Raji (cell line): ENCODE data around the gene PLXDC2.

ENCODE experiments used
- POLR2A ChIP-seq: IDR thresholded peaks from 2 replicates; pipeline ENCODE4 v1.6.1; 2011; ENCODE audit warnings: low read depth, low read length, control low read depth; ENCODE audit not compliant: insufficient read depth

Gene PLXDC2

GRCh38 chr10:19911886-19912285 lies 95.7 kb downstream of the PLXDC2 start:
- no peak for TF ChIP-seq POLR2A

GRCh38 chr10:19913987-19914386 lies 97.8 kb downstream of the PLXDC2 start:
- TF ChIP-seq POLR2A: no peak

GRCh38 chr10:19915125-19915524 lies 98.9 kb downstream of the PLXDC2 start:
- TF ChIP-seq POLR2A: no peak

- TF ChIP-seq POLR2A: no peak
These were observed 99.6 kb downstream of the PLXDC2 start for GRCh38 chr10:19915816-19916215.

- TF ChIP-seq POLR2A: no peak
These were observed 101.7 kb downstream of the PLXDC2 start for GRCh38 chr10:19917751-19918478.

- no peak for TF ChIP-seq POLR2A
These were observed 102.6 kb downstream of the PLXDC2 start for GRCh38 chr10:19918794-19919193.

GRCh38 chr10:19919671-19920070 lies 103.4 kb downstream of the PLXDC2 start:
- no peak for TF ChIP-seq POLR2A

GRCh38 chr10:19920075-19920726 lies 104.0 kb downstream of the PLXDC2 start:
- TF ChIP-seq POLR2A: no peak

- no peak for TF ChIP-seq POLR2A
These were observed 105.3 kb downstream of the PLXDC2 start for GRCh38 chr10:19921300-19922140.

GRCh38 chr10:19922236-19922963 lies 106.2 kb downstream of the PLXDC2 start:
- no peak for TF ChIP-seq POLR2A

GRCh38 chr10:19925064-19925463 lies 108.8 kb downstream of the PLXDC2 start:
- no peak for TF ChIP-seq POLR2A

GRCh38 chr10:19928936-19929335 lies 112.7 kb downstream of the PLXDC2 start:
- TF ChIP-seq POLR2A: no peak

- TF ChIP-seq POLR2A: no peak
These were observed 113.4 kb downstream of the PLXDC2 start for GRCh38 chr10:19929506-19930140.
